ENCODE data around the gene PHF12. TPM values are rescaled to one million over a fixed set of nuclear protein-coding genes. Genes with fewer than 3 reads are reported as not detected.

PHF12 gene
- total and polyA plus RNA-seq, 2 of the 13 experiments (the other 11 are each of a cell fraction or from before 2014, with no cell fraction given), result 9.8 to 17.1 TPM

GRCh38 chr17:28996554-28997096 lies 45.3 kb upstream of the PHF12 start (continued):
- TF ChIP-seq ZNF318 (CRISPR knock-in tag; IDR thresholded peaks at IDR 0.05) (no peak), KMT2A (CRISPR knock-in tag; IDR thresholded peaks at IDR 0.05) (0 out of 2 replicates have a peak, but pooled peaks have one; percentile 17), ZNF383 (CRISPR knock-in tag; IDR thresholded peaks at IDR 0.05; ENCODE audit: borderline replicate concordance) (no peak), ATF7 (IDR thresholded peaks at IDR 0.05) (no peak), ATF7 (CRISPR knock-in tag; IDR thresholded peaks at IDR 0.05) (0 out of 2 replicates have a peak, but pooled peaks have one; percentile 50), GFI1 (CRISPR knock-in tag; IDR thresholded peaks at IDR 0.05; ENCODE audit: borderline replicate concordance) (no peak), ZNF878 (CRISPR knock-in tag; IDR thresholded peaks at IDR 0.05) (no peak), TFAP4 (IDR thresholded peaks at IDR 0.05; ENCODE audit: borderline replicate concordance, low read depth) (no peak), KAT2B (IDR thresholded peaks at IDR 0.05; ENCODE audit: borderline replicate concordance, low read depth, low read length) (no peak)
